Smooth muscle cell (in vitro differentiated cells): ENCODE measurements around the gene SVIL. TPM values are rescaled to one million over a fixed set of nuclear protein-coding genes. Genes with fewer than 3 reads are reported as not detected.
A peak's percentile ranks its signal among the peaks of the same experiment; 100 is the strongest.
"Not testable (repeated sequence)": the region's sequence is repeated elsewhere in the genome, so short reads cannot be mapped to it uniquely, and the experiment has no call there.

Source experiments
- DNase-seq: peaks from one replicate; lab custom pipeline; 2025; ENCODE audit not compliant: unreplicated experiment; lab: John Stamatoyannopoulos, UW
- H2AFZ ChIP-seq: fragments of 200-600 bp; sonication (generic); 2 replicates; pipeline ENCODE4 v1.6.0; 2016; ENCODE audit warnings: antibody characterized with exemption, low read depth, mild to moderate bottlenecking
- H3F3A ChIP-seq: fragments of 200-600 bp; sonication (generic); 2 replicates; pipeline ENCODE4 v1.6.0; 2017; ENCODE audit warnings: antibody characterized with exemption, low read depth
- H3K27ac ChIP-seq: fragments of 200-600 bp; sonication (generic); 2 replicates; pipeline ENCODE4 v1.5.1; 2016; ENCODE audit warnings: low read depth, mild to moderate bottlenecking
- H3K27me3 ChIP-seq: fragments of 200-600 bp; sonication (generic); 2 replicates; pipeline ENCODE4 v1.6.1; 2016; ENCODE audit warnings: low read depth, mild to moderate bottlenecking
- H3K36me3 ChIP-seq: fragments of 200-600 bp; sonication (generic); 2 replicates; pipeline ENCODE4 v1.5.1; 2016; ENCODE audit warnings: low read depth
- H3K4me1 ChIP-seq: fragments of 200-600 bp; sonication (generic); 2 replicates; pipeline ENCODE4 v1.5.1; 2016; ENCODE audit warnings: low read depth
- H3K4me2 ChIP-seq: fragments of 200-600 bp; sonication (generic); 2 replicates; pipeline ENCODE4 v1.6.0; 2016; ENCODE audit warnings: mild to moderate bottlenecking
- H3K4me3 ChIP-seq: fragments of 200-600 bp; sonication (generic); 2 replicates; pipeline ENCODE4 v1.5.1; 2016; ENCODE audit warnings: mild to moderate bottlenecking
- H3K79me2 ChIP-seq: fragments of 200-600 bp; sonication (generic); 2 replicates; pipeline ENCODE4 v1.6.0; 2016; ENCODE audit warnings: low read depth, mild to moderate bottlenecking
- H3K9ac ChIP-seq: fragments of 200-600 bp; sonication (generic); 2 replicates; pipeline ENCODE4 v1.6.0; 2016; ENCODE audit warnings: low read depth
- H3K9me3 ChIP-seq: fragments of 200-600 bp; sonication (generic); replicated peaks from 2 replicates; pipeline ENCODE4 v1.5.1; 2016; ENCODE audit warnings: low read depth
- H4K20me1 ChIP-seq: fragments of 200-600 bp; sonication (generic); 2 replicates; pipeline ENCODE4 v1.6.0; 2016; ENCODE audit warnings: low read depth
- WGBS: methylation state at CpG from one replicate; pipeline ENCODE4 v1.1.7; 2016; ENCODE audit warnings: low lambda C conversion rate; 5-methylcytosine and 5-hydroxymethylcytosine counted together
- polyA plus RNA-seq: library from polyadenylated mRNA; unstranded; fragments of >200 nt; fragmentation: Nextera tagmentation; extraction: Ambion mirVana; gene quantifications from 2 replicates; pipeline ENCODE4 v1.2.1, GENCODE V29; 2016
- total RNA-seq: library from RNA; depleted of rRNA; stranded (reverse); fragments of >200 nt; gene quantifications from 2 replicates; pipeline ENCODE4 v1.2.3, GENCODE V29; 2014
- TF ChIP-seq, protein P1 (sequence below): fragments of 200-600 bp; sonication (generic); IDR thresholded peaks from 2 replicates; pipeline ENCODE4 v1.5.1; 2017; ENCODE audit warnings: borderline replicate concordance, mild to moderate bottlenecking, antibody characterized with exemption; ENCODE audit not compliant: insufficient read depth, poor library complexity, severe bottlenecking

SVIL gene
- total and polyA plus RNA-seq, 2 experiments from 2014 or later = 32.5 to 33.0 TPM

DNA sequence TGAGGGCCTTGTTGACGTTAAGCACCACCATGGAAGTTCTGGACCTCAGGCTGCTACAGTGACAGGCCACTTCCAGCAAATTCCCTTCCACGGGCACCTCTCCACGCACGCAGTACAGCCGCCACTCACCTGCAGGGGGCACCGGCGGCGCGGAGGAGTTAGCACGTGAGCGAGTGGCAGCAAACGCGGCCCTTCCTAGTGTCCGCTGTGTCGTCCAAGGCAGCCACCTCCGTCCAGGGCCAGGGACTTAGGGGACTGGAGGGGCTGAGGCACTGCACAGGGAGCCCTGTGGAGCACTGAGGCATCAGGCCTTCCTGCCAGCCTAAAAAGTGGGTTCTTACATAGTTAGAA is 164.4 kb downstream of the SVIL start:
- peaks cover 7% of the 10 kb centered on the region for H3F3A ChIP-seq
- no peak overlapping the region for H2AFZ ChIP-seq
- no peak overlapping the region for H3K27ac ChIP-seq
- TF ChIP-seq, protein P1, sequence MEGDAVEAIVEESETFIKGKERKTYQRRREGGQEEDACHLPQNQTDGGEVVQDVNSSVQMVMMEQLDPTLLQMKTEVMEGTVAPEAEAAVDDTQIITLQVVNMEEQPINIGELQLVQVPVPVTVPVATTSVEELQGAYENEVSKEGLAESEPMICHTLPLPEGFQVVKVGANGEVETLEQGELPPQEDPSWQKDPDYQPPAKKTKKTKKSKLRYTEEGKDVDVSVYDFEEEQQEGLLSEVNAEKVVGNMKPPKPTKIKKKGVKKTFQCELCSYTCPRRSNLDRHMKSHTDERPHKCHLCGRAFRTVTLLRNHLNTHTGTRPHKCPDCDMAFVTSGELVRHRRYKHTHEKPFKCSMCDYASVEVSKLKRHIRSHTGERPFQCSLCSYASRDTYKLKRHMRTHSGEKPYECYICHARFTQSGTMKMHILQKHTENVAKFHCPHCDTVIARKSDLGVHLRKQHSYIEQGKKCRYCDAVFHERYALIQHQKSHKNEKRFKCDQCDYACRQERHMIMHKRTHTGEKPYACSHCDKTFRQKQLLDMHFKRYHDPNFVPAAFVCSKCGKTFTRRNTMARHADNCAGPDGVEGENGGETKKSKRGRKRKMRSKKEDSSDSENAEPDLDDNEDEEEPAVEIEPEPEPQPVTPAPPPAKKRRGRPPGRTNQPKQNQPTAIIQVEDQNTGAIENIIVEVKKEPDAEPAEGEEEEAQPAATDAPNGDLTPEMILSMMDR = peak; percentile 30
- WGBS = 78% methylated on average over 16 of the region's 16 CpGs
- H3K4me3 ChIP-seq = no peak overlapping the region
- H3K27me3 ChIP-seq = no peaks in the 10 kb centered on the region
- no peaks in the 10 kb centered on the region for H3K36me3 ChIP-seq
- no peaks in the 10 kb centered on the region for H3K79me2 ChIP-seq
- no peak overlapping the region for H3K4me2 ChIP-seq
- H3K4me1 ChIP-seq = no peaks in the 10 kb centered on the region
- no peaks in the 10 kb centered on the region for H4K20me1 ChIP-seq
- DNase-seq = no peak
- no peak overlapping the region for H3K9ac ChIP-seq
- no peaks in the 10 kb centered on the region for H3K9me3 ChIP-seq

DNA sequence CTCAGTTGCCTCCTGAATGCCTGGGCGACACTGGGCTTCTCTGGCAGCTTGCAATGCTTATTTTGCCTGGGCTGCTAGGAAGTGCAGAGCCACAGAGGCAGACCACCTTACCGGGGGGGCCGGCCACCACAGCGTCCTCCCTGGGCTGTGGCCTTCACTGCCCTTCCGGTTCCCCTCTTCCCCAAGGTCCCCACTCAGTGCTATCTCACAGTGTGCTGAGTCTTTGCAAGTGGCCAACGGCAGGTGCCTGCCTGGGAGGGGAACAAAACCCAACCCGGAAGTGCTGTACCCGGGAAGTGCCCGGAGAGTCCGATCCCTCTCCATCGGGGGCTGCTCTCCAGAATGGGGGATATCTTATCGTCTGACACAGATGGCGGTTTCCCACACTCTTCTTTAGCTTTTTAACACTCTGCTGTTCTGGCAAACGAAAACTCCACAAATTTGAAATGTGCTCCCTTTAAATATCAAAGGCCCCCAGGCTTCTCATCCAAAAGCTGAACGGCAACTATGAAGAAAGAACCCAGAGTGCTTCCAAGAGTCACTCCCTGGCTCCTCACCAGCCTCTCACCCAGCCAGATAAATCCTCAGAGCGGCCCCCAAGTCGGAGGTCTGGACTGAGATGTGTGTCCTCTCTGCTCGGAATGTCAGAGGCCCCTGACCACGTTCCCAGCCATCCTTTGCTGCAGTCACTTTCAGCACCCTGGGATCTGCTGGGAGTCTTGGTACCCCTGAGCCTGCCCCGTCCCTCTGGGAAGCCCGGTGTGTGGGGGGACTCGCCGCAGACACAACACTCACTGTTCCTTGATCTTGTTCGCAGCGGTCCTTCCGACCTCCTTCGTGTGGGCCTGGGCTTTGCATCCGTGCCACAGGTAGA is 165.1 kb downstream of the SVIL start:
- no peaks in the 10 kb centered on the region for H3K4me1 ChIP-seq
- TF ChIP-seq, protein P1 = no peak
- H3K4me2 ChIP-seq = no peak overlapping the region
- H4K20me1 ChIP-seq = no peaks in the 10 kb centered on the region
- DNase-seq = no peak
- WGBS = 94% methylated on average over 28 of the region's 28 CpGs
- no peaks in the 10 kb centered on the region for H3K36me3 ChIP-seq
- no peak overlapping the region for H3K4me3 ChIP-seq
- no peak overlapping the region for H3K27ac ChIP-seq
- no peak overlapping the region for H3K9ac ChIP-seq
- H3K27me3 ChIP-seq = no peaks in the 10 kb centered on the region
- H3F3A ChIP-seq = peaks cover 7% of the 10 kb centered on the region
- no peaks in the 10 kb centered on the region for H3K9me3 ChIP-seq
- H2AFZ ChIP-seq = no peak overlapping the region
- no peaks in the 10 kb centered on the region for H3K79me2 ChIP-seq

DNA sequence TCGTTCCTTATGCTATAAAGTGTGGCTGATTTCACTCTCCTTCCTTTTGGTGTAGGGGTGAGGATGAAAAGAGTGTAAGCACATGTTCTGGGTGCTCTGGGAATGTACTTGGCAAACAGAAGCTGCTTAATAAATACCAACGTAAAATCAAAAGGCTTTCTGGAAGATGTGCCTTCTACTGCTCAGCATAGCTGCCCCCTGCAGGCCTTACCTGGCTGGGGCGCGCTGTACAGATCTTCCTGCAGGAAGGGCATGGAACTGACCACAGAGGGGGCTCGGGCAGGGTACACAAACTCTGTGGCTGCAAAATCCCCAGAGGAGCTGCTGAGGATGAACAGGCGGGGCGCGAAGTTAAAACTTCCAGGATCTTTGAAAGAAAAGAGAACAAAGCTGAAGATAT is 169.4 kb downstream of the SVIL start:
- H3K9me3 ChIP-seq = no peaks in the 10 kb centered on the region
- WGBS = 95% methylated on average over 8 of the region's 8 CpGs
- no peaks in the 10 kb centered on the region for H3K27me3 ChIP-seq
- TF ChIP-seq, protein P1 = peak; percentile 20
- no peaks in the 10 kb centered on the region for H3K79me2 ChIP-seq
- no peak overlapping the region for H3K27ac ChIP-seq
- no peak overlapping the region for H3K4me3 ChIP-seq
- H3K36me3 ChIP-seq = peaks cover 23% of the 10 kb centered on the region
- no peaks in the 10 kb centered on the region for H3F3A ChIP-seq
- H4K20me1 ChIP-seq = no peaks in the 10 kb centered on the region
- no peak overlapping the region for H3K9ac ChIP-seq
- no peak overlapping the region for H2AFZ ChIP-seq
- no peaks in the 10 kb centered on the region for H3K4me1 ChIP-seq
- no peak for DNase-seq
- H3K4me2 ChIP-seq = no peak overlapping the region

DNA sequence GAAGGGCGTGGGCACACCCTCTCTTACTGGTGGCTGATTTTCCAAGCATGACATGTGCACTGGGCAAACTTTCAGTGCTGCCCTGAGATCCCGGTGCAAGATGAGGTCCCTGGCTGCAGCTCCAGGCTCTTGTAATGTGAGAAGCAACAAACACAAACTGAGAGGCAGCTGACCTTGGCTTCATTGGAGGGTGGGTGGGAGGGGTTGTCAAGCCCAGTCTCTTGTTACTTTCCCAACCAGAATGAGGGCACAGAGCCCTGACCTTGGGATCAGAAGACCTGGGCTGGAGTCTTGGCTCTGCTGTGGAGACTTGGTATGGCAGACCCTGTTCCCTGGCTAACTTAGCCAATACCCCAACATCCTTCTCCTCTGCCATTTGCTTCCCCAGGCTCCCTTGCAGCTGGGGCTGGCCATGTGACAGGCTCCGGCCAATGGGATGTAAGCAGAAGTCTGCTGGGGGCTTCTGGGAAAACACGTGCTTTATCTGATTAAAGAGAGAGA is 170.1 kb downstream of the SVIL start:
- not testable (repeated sequence) for H3K79me2 ChIP-seq, H4K20me1 ChIP-seq, H2AFZ ChIP-seq, H3K27me3 ChIP-seq, H3K4me1 ChIP-seq, H3K27ac ChIP-seq, H3F3A ChIP-seq, H3K4me3 ChIP-seq, DNase-seq, H3K9me3 ChIP-seq, H3K4me2 ChIP-seq, H3K9ac ChIP-seq
- 98% methylated on average over 4 of the region's 4 CpGs for WGBS
- peaks cover 27% of the 10 kb centered on the region for H3K36me3 ChIP-seq
